Measurements from ENCODE around the gene DYNC1LI1.
A peak's percentile ranks its signal among the peaks of the same experiment; 100 is the strongest.

The DYNC1LI1 gene

GRCh38 chr3:32570421-32571191, at the start of gene DYNC1LI1:
Gene DYNC1LI1, minus strand, starts transcription at chr3:32570858. Its CDS starts 88 bp downstream, at chr3:32570770.
- Histone ChIP-seq H3K4me1 (ENCODE audit: control insufficient read depth in 1 of 2, insufficient read depth in 1 of 2, low read depth in 1 of 2, low read length in 1 of 2) (peaks cover 22 to 38% of the 10 kb centered on the region in 2 experiments), H3K36me3 (peaks cover 9% of the 10 kb centered on the region), H3K27ac (peak within 1 kb of the TSS; percentile 93), H3K4me3 (ENCODE audit: low read depth in 1 of 2, low read length in 1 of 2) (peak within 1 kb of the TSS; percentile 95 to 97), H3K27me3 (no peaks in the 10 kb centered on the region), H3K9me3 (no peaks in the 10 kb centered on the region)
- TF ChIP-seq CTCF (IDR thresholded peaks at IDR 0.05) = no peak

- TF ChIP-seq CTCF (IDR thresholded peaks at IDR 0.05) = no peak
- Histone ChIP-seq H3K4me1 (ENCODE audit: control insufficient read depth in 1 of 2, insufficient read depth in 1 of 2, low read depth in 1 of 2, low read length in 1 of 2) (no peaks in the 10 kb centered on the region), H3K9me3 (no peaks in the 10 kb centered on the region), H3K27ac (no peak overlapping the region), H3K27me3 (no peaks in the 10 kb centered on the region), H3K36me3 (no peaks in the 10 kb centered on the region), H3K4me3 (ENCODE audit: low read depth in 1 of 2, low read length in 1 of 2) (no peak overlapping the region)
These were observed 48.7 kb upstream of the DYNC1LI1 start for GRCh38 chr3:32619395-32619794.

- Histone ChIP-seq H3K4me3 (ENCODE audit: low read depth in 1 of 2, low read length in 1 of 2) (no peak overlapping the region), H3K9me3 (no peaks in the 10 kb centered on the region), H3K27ac (no peak overlapping the region), H3K27me3 (no peaks in the 10 kb centered on the region), H3K36me3 (no peaks in the 10 kb centered on the region), H3K4me1 (ENCODE audit: control insufficient read depth in 1 of 2, insufficient read depth in 1 of 2, low read depth in 1 of 2, low read length in 1 of 2) (no peaks in the 10 kb centered on the region)
- no peak for TF ChIP-seq CTCF (IDR thresholded peaks at IDR 0.05)
These were observed 45.8 kb upstream of the DYNC1LI1 start for GRCh38 chr3:32616267-32616962.

GRCh38 chr3:32614956-32615355, 44.3 kb upstream of the DYNC1LI1 start:
- Histone ChIP-seq H3K36me3 (no peaks in the 10 kb centered on the region), H3K27me3 (no peaks in the 10 kb centered on the region), H3K27ac (no peak overlapping the region), H3K4me1 (ENCODE audit: control insufficient read depth in 1 of 2, insufficient read depth in 1 of 2, low read depth in 1 of 2, low read length in 1 of 2) (no peaks in the 10 kb centered on the region), H3K4me3 (ENCODE audit: low read depth in 1 of 2, low read length in 1 of 2) (no peak overlapping the region), H3K9me3 (no peaks in the 10 kb centered on the region)
- TF ChIP-seq CTCF (IDR thresholded peaks at IDR 0.05) = no peak

GRCh38 chr3:32613183-32613582, 42.5 kb upstream of the DYNC1LI1 start:
- no peak for TF ChIP-seq CTCF (IDR thresholded peaks at IDR 0.05)
- Histone ChIP-seq H3K27me3 (no peaks in the 10 kb centered on the region), H3K9me3 (no peaks in the 10 kb centered on the region), H3K27ac (no peak overlapping the region), H3K36me3 (no peaks in the 10 kb centered on the region), H3K4me1 (ENCODE audit: control insufficient read depth in 1 of 2, insufficient read depth in 1 of 2, low read depth in 1 of 2, low read length in 1 of 2) (no peaks in the 10 kb centered on the region), H3K4me3 (ENCODE audit: low read depth in 1 of 2, low read length in 1 of 2) (no peak overlapping the region)
